C4-2B (cell line): ENCODE data around the gene GAS2.
A peak's percentile ranks its signal among the peaks of the same experiment; 100 is the strongest.

Source experiments
- H3K27ac ChIP-seq: fragments of 450-650 bp; 2 replicates; pipeline ENCODE4 v1.5.1; 2017
- CTCF ChIP-seq: fragments of 450-650 bp; conservative IDR thresholded peaks from 2 replicates; pipeline ENCODE4 v1.5.1; 2017; ENCODE audit warnings: mild to moderate bottlenecking
- ZFX ChIP-seq: fragments of 450-650 bp; IDR thresholded peaks from 2 replicates; pipeline ENCODE4 v1.6.1; 2017

GAS2 gene

GRCh38 chr11:22659783-22660182 is 6.6 kb upstream of the GAS2 start:
- TF ChIP-seq CTCF (no peak), ZFX (no peak)

DNA sequence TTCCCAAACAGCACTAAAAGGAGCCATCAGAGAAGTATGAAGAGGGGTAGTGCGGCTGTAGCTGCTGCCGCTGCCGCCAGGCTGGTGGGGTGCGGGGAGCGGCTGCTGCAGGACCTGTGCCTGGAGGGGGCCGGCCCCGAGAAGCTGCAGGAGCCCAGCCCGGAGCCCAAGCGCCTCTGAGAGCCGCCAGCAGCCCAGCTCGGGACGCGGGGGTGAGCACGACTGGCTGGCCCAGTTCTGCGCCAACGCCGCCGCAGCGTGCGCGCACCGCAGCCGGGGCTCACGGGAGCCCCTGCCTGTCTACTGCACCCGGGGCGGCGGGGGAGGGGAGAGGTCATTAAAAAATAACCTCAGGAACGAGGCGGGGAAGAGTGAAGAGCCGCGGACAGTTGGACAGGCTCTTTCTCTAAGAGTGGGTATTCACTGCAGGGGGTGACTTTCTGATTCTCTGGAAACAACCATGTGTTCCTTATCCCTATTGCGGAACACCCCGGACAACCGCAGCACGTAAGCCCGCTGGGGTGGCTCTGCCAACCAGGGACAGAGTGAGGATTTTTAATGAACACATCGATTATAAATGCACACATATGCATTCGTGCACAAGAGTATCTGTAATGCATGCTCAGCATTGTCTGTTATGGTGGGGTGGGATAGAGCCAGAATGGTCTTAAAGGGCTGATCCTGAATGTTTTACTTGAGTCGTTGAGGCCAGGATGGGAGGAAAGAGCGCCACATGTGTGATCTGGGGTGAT is 453 bp downstream of the GAS2 start:
- no peak overlapping the region for H3K27ac ChIP-seq
- no peak for TF ChIP-seq ZFX
- TF ChIP-seq CTCF, result no peak

More at GRCh38 chr11:22659783-22660182, 6.6 kb upstream of the GAS2 start:
- H3K27ac ChIP-seq, result no peak overlapping the region

GRCh38 chr11:22668005-22668796 is 1.8 kb downstream of the GAS2 start:
- no peak overlapping the region for H3K27ac ChIP-seq
- TF ChIP-seq CTCF, result no peak
- no peak for TF ChIP-seq ZFX

- TF ChIP-seq ZFX (no peak), CTCF (no peak)
- no peak overlapping the region for H3K27ac ChIP-seq
Measured at GRCh38 chr11:22669368-22669767, 3.0 kb downstream of the GAS2 start.

- no peak overlapping the region for H3K27ac ChIP-seq
- TF ChIP-seq ZFX (no peak), CTCF (peak; percentile 36)
Measured at GRCh38 chr11:22670830-22671229, 4.4 kb downstream of the GAS2 start.

DNA sequence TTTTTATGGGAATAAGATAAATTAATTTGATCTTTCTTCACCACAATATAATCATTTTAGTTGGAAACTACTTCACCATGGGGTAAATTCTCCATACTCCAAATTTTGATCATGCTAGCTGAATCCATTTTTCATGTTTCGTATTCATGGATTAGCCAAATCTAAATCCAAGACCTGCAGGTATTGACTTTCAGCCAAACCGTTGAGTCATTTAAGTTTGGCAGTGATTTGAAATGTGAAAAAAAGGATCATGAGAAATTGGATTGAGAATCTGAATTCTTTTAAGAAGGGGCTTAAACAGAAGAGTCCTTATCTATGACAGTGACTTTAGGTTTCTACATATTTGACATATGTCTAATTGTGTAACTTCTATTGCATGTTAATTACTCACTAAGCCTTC is 5.3 kb downstream of the GAS2 start:
- TF ChIP-seq ZFX, result no peak
- no peak for TF ChIP-seq CTCF
- H3K27ac ChIP-seq, result no peak overlapping the region
